Epidermal melanocyte (primary cell): ENCODE results near the gene PDK1.

Experiments
- DNase-seq: peaks from one replicate; pipeline ENCODE4 v3.0.0; 2011; ENCODE audit warnings: low spot score; ENCODE audit not compliant: insufficient read length

PDK1 gene

DNA sequence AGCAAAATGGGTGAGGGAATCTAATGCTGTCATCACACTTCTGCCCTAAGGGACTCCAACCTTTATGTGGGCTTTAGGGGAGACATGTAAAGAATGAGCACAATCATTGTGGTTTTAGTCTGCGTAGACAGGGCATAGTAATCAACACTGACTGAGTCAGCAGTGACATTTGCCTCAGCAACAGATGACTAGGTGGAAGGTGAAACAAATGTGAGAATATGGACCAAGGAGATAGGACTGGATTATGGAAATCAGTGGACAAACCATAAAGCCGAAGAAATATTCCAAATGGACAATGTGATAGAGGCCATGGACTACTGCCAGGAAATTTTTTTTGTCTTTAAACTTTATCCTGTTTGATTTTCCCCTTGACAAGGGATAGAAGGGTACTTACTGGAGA is 83.9 kb downstream of the PDK1 start:
- DNase-seq: no peak

DNA sequence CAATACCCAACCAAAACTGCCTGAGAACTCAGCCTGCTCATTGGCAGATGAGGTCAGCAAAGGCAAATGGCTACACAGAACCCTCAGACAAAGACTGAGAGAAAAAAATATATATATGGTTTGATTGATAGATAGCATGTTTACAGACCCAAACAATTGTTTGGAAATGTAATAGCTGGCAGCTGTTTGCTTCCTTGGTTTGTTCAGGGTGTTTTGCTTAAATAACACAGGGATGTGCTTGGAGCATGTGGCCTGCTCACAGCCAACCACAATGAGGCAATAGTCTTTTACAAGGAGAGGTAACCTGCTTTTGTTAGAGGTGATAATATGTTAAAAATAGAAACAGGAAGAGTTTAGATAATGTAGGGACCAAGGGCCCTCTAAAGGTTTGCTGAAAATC is 84.5 kb downstream of the PDK1 start:
- DNase-seq: no peak

DNA sequence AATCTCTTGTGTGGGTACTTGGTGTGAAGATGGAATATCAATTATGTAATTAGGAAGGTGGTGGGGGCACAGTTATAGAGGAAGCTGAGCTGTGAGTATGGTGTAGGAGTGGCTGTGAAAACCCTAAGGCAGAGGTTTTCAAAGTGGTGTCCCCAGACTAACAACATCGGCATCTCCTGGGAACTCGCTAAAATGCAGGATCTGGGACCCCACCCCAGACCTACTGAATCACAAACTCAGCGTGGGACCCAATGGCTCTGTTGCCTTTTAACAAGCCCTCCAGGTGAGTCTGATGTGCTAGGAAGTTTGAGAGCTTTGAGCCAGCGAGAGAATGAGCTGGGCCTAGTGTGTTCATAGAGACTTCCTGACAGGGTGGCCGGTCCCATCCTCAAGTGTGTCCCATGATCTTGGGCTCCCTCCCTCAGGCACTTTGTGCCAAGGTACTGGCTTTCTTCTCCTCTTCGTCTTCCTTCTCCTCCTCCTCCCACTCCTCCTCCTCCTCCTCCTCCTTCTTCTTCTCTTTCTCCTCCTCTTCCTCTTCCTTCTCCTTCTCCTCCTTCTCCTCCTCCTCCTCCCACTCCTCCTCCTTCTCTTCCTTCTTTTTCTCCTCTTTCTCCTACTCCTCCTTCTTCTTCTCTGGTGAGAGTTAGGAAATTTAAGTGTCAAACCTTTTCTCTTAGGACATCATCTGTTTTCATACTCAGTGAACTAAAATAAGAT is 86.6 kb downstream of the PDK1 start:
- no peak for DNase-seq

DNA sequence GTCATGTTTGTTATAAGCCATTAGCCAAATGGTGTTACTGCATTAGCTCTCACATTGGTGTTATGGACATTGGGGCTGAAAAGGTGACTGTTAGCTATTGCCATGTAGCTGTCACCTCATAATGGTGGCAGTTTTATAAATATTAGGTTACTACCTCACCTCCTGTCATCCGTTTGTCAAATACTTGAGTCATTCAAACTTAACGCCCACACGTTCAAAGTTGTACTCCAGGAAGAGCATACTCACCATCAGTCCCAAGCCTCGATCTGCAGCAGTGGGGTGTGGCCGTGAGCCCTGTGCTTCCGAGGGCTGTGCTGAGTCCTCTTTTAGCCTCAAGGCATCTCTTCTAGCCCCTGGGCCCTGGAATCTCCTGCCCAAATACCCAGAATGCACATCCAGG is 87.3 kb downstream of the PDK1 start:
- DNase-seq: no peak

DNA sequence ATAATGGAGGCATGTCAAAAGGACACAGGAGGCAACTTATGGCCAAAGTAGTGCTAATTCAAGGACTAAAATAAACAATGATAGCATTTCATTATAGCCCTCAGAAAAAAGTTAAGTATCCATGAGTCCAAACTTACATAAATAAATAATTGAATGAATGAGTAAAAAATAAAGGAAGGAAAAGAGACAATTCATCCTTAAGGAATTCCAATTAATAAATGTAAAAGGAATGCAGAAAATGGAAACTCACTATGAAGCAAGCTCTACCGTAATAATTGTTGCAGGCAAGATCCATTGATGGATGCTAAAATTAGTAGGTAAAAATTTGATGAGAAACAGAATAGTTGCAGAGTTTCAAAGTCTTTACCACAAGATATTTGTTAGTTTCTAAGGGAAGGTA is 91.5 kb downstream of the PDK1 start:
- DNase-seq: no peak

DNA sequence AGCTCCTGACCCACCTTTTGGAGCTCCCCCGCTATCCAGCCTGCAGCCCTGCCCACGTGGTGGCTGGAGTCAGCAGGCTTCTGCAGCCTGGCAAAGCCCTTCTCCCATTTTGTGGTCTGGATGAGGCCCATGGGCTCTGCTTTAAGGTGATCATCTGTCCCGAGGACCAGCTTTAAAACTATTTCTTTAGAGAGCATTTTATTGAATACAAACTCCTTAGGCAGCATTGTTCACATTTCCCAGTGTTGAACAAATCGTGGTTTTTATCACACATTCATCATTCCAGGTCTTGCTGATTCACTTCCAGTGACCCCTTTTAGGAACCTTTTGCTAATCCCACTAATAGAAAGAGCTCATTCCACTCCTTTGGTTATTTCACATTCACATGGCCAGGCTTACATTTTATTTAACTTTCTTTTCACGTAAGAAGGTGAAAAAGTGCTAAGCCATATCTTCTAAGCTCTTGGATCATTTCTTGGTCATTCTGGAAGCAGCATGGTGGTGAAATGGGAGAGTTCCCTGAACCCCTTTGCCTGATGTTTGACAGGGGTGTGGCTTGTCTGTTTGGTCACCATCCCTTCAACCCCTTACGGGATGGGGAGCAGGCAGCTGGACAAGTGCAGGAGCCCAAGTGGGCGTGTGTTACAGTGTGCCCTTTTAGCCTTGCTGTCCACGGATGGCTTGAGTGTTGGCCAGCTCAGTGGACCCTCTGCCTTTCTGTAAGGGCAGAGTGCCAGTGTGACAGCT is 99.4 kb downstream of the PDK1 start:
- no peak for DNase-seq

DNA sequence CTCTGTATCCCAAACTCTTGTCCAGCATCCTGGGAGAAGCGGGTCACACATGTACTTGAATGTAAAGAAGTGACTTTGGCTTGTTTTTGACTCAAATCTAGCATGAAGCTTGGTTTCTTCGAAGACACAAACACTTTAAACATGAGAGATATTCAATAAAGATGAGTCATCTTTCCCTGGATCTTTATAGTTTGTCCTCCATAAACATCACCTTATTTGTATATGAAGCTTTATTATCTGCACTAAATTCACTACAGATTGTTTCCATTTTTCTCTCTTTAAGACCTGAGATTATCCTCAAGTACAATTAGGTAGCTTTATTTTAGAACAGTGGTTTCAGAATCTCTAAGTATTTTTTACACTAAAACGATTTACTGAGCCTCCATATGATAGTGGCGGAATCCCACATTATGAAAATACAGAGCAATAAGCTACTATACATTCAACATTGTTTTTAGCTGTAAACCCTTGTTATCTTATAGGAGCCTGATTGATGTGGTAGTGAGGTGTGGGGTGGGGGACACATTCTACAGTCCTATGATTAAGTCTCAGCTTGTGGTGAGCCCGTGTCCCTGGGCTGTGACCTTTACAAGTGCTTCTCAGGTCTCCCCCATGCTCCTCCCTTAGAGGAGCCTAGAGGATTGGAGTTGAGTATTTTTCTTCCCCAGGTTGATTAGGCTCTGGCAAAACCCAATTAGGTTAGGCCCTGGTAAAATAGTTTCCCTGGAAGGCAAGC is 100.1 kb downstream of the PDK1 start:
- DNase-seq: no peak
